Measurements from ENCODE around the gene CCNYL1.

DNA sequence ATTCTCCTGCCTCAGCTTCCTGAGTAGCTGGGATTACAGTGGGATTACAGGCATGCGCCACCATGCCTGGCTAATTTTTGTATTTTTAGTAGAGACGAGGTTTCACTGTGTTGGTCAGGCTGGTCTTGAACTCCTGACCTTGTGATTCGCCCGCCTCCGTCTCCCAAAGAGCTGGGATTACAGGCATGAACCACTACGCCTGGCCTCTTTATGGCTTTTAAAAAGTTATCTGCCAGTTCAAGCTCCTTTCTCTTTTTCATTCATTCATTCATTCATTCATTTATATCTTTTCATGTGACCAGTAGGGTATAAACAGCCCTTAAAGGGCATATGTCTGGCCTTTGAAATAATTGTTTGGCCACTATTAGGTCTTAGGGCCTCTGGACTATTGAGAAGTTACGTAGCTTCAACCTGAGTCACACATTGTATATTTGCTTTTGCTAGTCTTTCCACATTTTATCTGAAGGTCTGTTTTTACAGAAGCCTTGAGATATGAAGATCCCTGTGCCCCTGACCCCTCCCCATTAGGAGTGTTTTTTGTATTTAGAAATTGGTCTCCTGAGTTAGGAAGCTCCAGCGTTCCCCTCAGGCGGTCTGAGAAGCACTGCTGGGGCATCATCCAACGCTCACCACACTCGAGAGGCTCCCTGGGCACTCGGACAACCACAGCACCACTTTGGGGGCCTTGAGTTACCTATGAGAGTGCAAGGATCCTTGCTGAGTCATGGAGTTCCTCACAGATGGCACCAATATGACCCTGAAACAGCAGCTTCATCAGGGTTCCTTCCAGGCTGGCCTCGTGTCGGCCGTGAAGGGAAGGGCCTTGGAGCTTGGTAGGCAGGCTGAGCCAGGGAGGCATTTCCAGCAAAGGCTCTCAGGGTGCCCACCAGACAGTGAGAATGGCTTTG, 36.5 kb downstream of the CCNYL1 start:
- TF ChIP-seq, protein P1, sequence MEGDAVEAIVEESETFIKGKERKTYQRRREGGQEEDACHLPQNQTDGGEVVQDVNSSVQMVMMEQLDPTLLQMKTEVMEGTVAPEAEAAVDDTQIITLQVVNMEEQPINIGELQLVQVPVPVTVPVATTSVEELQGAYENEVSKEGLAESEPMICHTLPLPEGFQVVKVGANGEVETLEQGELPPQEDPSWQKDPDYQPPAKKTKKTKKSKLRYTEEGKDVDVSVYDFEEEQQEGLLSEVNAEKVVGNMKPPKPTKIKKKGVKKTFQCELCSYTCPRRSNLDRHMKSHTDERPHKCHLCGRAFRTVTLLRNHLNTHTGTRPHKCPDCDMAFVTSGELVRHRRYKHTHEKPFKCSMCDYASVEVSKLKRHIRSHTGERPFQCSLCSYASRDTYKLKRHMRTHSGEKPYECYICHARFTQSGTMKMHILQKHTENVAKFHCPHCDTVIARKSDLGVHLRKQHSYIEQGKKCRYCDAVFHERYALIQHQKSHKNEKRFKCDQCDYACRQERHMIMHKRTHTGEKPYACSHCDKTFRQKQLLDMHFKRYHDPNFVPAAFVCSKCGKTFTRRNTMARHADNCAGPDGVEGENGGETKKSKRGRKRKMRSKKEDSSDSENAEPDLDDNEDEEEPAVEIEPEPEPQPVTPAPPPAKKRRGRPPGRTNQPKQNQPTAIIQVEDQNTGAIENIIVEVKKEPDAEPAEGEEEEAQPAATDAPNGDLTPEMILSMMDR (IDR thresholded peaks at IDR 0.05), result no peak
- no peak for TF ChIP-seq POLR2A (IDR thresholded peaks at IDR 0.05)

All from right lobe of liver (tissue), 4 donors.